Suprapubic skin (tissue), 3 donors: ENCODE measurements around the gene LPIN3.

ENCODE experiments used
- EP300 ChIP-seq: sonication (generic); formaldehyde crosslinking; IDR thresholded peaks from one replicate; pipeline ENCODE4 v1.6.1; 2017; ENCODE audit warnings: antibody characterized with exemption
- POLR2A ChIP-seq, 2 donors: fragments of 450-650 bp; IDR thresholded peaks; one replicate each; pipeline ENCODE4 v1.6.1; 2017; ENCODE audit warnings: antibody characterized with exemption in 2 of 2, mild to moderate bottlenecking in 2 of 2, moderate library complexity in 2 of 2
- TF ChIP-seq, protein P1 (sequence below), 2 donors: fragments of 200-600 bp in 1 of 2; fragments of 450-650 bp in 1 of 2; sonication (generic) in 1 of 2; IDR thresholded peaks; one replicate each; pipeline ENCODE4 v1.5.1; 2016 to 2019; ENCODE audit warnings: antibody characterized with exemption in 2 of 2, mild to moderate bottlenecking in 1 of 2, moderate library complexity in 1 of 2

DNA sequence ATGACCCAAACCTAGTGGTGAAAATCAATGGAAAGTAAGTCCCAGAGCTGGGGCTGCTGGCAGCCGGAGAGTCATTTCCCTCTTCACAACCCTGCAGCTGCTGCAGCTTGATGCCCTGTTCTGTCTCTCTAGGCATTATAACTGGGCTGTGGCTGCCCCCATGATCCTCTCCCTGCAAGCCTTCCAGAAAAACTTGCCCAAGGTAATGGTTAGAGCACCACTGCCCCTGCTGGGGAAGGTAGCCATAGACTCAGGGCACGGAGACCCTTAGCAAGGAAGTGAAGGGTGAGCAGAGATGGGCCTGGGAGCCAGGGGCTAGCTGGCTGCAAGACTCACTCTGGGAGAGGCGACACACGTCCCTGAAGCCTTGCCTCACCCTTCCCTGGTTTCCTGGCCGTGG lies 12.0 kb downstream of the LPIN3 start:
- TF ChIP-seq EP300 (no peak), POLR2A (IDR thresholded peaks at IDR 0.05) (no peak)
- TF ChIP-seq, protein P1, sequence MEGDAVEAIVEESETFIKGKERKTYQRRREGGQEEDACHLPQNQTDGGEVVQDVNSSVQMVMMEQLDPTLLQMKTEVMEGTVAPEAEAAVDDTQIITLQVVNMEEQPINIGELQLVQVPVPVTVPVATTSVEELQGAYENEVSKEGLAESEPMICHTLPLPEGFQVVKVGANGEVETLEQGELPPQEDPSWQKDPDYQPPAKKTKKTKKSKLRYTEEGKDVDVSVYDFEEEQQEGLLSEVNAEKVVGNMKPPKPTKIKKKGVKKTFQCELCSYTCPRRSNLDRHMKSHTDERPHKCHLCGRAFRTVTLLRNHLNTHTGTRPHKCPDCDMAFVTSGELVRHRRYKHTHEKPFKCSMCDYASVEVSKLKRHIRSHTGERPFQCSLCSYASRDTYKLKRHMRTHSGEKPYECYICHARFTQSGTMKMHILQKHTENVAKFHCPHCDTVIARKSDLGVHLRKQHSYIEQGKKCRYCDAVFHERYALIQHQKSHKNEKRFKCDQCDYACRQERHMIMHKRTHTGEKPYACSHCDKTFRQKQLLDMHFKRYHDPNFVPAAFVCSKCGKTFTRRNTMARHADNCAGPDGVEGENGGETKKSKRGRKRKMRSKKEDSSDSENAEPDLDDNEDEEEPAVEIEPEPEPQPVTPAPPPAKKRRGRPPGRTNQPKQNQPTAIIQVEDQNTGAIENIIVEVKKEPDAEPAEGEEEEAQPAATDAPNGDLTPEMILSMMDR (IDR thresholded peaks at IDR 0.05): no peak
